ENCODE data around the gene RECK. TPM values are rescaled to one million over a fixed set of nuclear protein-coding genes. Genes with fewer than 3 reads are reported as not detected.

RECK gene
- polyA plus RNA-seq, 1 experiment: 112 TPM

DNA sequence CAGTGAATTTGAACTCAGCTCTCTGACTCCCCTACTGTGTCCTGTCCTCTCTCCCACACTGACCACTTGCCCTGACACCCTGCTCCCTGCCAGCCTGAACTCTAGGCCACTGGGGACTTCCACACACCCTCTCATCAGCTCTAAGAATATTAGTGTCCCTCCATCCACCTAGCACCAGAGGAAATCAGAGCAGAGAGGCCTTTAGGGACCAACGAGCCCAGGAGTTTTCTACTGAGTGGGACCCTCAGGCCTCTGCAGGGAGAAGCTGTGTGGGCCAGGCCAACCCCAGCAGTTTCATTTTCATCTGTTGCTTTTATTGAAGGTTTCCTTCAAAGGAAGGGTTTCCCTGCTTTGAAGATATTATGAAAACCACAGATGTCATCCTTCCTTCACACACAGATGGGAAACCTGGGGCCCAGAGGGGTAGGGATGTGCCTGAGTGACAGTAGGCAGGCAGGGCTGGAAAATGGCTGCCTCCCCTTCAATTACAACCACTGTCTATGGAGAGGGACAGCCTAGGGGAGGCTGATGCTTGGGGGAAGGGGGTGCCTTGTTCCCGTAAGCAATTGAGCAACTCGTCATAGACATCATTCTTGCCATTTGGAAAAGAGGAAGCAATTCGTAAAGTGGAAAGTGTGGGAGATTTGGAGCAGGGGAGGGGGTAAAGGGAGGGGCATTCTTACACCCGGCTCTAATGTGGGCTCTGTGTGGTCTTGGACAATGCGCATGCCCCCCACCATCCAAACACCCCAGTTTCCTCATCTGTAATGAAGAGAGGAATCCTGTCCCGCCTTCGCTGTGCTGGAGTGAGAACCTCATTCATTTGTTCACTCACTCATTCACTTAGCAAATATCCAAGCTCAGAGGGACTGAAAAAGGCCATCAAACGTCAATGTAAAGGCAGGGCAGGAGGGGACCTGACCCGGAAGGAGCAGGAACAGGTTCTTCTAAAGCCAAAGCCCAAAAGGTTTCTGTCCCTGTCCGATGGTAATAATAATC, 103.7 kb downstream of the RECK start:
- TF ChIP-seq, protein P1, sequence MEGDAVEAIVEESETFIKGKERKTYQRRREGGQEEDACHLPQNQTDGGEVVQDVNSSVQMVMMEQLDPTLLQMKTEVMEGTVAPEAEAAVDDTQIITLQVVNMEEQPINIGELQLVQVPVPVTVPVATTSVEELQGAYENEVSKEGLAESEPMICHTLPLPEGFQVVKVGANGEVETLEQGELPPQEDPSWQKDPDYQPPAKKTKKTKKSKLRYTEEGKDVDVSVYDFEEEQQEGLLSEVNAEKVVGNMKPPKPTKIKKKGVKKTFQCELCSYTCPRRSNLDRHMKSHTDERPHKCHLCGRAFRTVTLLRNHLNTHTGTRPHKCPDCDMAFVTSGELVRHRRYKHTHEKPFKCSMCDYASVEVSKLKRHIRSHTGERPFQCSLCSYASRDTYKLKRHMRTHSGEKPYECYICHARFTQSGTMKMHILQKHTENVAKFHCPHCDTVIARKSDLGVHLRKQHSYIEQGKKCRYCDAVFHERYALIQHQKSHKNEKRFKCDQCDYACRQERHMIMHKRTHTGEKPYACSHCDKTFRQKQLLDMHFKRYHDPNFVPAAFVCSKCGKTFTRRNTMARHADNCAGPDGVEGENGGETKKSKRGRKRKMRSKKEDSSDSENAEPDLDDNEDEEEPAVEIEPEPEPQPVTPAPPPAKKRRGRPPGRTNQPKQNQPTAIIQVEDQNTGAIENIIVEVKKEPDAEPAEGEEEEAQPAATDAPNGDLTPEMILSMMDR (IDR thresholded peaks at IDR 0.05; ENCODE audit: low read depth, low read length): no peak
- no peak overlapping the region for H3K27ac ChIP-seq (ENCODE audit: low read depth, low read length)
- H3K9me3 ChIP-seq (ENCODE audit: control insufficient read depth, insufficient read depth, low read length): no peaks in the 10 kb centered on the region; the same call in none of the 2 replicates
- ChIA-PET POLR2A (interaction anchor here (1.1 to 2.1 kb wide), 2 partner anchors 8 to 26 kb away, joined by 3 to 5 read pairs; no protein-coding TSS in a partner anchor), CTCF (interaction anchor here (0.6 to 1.4 kb wide), 3 partner anchors 37 to 189 kb away, joined by 3 to 7 read pairs (median 3); no protein-coding TSS in a partner anchor)
- no peak overlapping the region for H3K4me3 ChIP-seq (ENCODE audit: low read depth, low read length)
- DNase-seq (ENCODE audit: low read depth, low spot score): no peak
- no peaks in the 10 kb centered on the region for H3K27me3 ChIP-seq (ENCODE audit: control insufficient read depth, insufficient read depth, low read length)

DNA sequence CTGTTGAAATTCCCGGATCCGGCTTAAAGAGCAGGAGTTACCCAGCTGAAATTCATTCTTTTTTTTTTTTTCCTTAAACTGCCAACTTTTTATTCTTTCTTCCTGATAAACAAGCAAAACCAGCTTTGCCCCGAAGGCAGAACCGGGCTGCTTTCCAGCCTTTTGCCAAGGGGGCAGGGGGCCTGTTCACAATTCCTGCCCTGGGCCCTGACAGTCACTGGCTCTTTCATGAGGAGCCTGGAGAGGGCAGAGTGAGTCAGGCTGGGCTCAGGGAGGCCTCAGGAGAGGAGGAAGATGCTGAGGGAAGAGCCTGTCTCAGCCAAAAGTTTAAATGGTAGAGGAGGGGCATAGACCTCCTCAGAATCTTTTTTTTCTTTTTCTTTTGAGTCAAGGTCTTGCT, 104.6 kb downstream of the RECK start:
- no peaks in the 10 kb centered on the region for H3K27me3 ChIP-seq (ENCODE audit: control insufficient read depth, insufficient read depth, low read length)

DNA sequence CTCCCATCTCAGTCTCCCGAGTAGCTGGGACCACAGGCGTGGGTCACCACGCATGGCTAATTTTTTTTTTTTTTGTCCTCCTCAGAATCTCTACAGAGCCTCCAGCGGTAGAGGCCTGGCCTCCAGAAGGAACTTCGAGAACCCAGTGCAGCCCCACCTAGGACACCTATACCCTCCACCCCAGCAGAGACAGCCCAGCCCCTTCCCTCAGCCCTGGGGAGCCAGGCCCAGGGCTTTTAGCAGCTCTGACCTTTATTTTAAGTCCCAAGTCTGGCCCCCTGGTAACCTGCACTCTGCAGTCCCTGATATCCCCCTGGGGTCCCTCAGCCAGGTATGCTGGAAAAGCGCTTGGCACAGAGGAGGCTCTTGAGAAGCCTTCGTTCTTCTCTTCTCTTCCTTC, 105.0 kb downstream of the RECK start:
- ChIA-PET CTCF (no interaction called here), POLR2A (interaction anchor here (0.7 to 2.1 kb wide), 2 partner anchors 25 to 57 kb away, joined by 5 read pairs; no protein-coding TSS in a partner anchor)
- H3K9me3 ChIP-seq (ENCODE audit: control insufficient read depth, insufficient read depth, low read length): peaks cover 4% of the 10 kb centered on the region
- H3K27ac ChIP-seq (ENCODE audit: low read depth, low read length): no peak overlapping the region
- no peaks in the 10 kb centered on the region for H3K27me3 ChIP-seq (ENCODE audit: control insufficient read depth, insufficient read depth, low read length)
- TF ChIP-seq, protein P1 (IDR thresholded peaks at IDR 0.05; ENCODE audit: low read depth, low read length): no peak
- DNase-seq (ENCODE audit: low read depth, low spot score): no peak
- H3K4me3 ChIP-seq (ENCODE audit: low read depth, low read length): no peak overlapping the region

More for the DNA sequence above, 104.6 kb downstream of the RECK start:
- H3K4me3 ChIP-seq (ENCODE audit: low read depth, low read length): no peak overlapping the region
- TF ChIP-seq, protein P1 (IDR thresholded peaks at IDR 0.05; ENCODE audit: low read depth, low read length): peak; percentile 27
- ChIA-PET CTCF (interaction anchor here (0.6 to 1.2 kb wide), 2 partner anchors 38 to 189 kb away, joined by 3 read pairs; no protein-coding TSS in a partner anchor), POLR2A (interaction anchor here (0.7 to 2.1 kb wide), 2 partner anchors 25 to 57 kb away, joined by 5 read pairs; no protein-coding TSS in a partner anchor)
- H3K27ac ChIP-seq (ENCODE audit: low read depth, low read length): no peak overlapping the region
- no peak for DNase-seq (ENCODE audit: low read depth, low spot score)
- peaks cover 4% of the 10 kb centered on the region; the same call in 1 of the 2 replicates for H3K9me3 ChIP-seq (ENCODE audit: control insufficient read depth, insufficient read depth, low read length)

DNA sequence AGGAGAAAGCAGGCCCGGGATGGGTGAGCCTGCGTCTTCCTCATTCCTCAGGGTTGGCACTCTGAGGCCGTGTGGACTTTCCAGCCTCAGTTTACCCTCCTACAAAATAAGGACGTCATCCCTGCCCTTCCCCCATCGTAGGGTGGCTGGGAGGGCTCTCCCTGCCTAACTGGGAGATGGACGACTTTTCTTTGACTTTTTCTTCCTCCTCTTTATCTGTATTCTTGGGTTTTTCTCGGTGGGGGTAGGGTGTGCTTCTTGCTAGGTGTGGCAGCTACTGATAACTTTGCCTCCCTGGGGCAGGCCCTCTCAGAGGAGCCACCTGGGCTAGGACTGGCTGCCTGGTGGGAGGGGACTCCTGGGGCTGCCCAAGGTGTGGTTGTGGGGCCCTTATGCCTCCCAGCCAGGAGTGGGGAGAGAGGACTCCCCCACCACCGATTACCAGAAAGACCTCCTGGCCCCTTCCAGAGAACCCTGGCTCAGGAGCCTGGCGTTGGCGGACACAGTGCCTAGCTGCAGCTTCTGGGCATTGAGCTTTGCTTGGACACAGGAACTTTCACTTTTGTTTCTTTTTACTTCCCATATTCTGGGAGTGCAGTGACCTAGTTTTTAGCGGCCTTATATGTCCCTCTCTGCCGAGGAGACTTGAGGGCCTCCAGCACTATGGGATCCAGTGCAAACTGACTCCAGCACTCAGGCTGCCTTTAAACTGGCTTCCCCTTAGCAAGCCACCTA, 106.0 kb downstream of the RECK start:
- Histone ChIP-seq H3K9me3 (ENCODE audit: control insufficient read depth, insufficient read depth, low read length) (peaks cover 4% of the 10 kb centered on the region), H3K27me3 (ENCODE audit: control insufficient read depth, insufficient read depth, low read length) (no peaks in the 10 kb centered on the region), H3K27ac (ENCODE audit: low read depth, low read length) (no peak overlapping the region), H3K4me3 (ENCODE audit: low read depth, low read length) (no peak overlapping the region)
- TF ChIP-seq, protein P1 (IDR thresholded peaks at IDR 0.05; ENCODE audit: low read depth, low read length): no peak
- DNase-seq (ENCODE audit: low read depth, low spot score): no peak
- CTCF ChIA-PET: no interaction called here
- POLR2A ChIA-PET: no interaction called here

All from AG04450 (cell line).